GM19397 (cell line): ENCODE data around the gene SPATA3.

Experiments
- ATAC-seq: cut with Tn5 transposase; IDR thresholded peaks from one replicate; pipeline ENCODE4 v1.9.1; 2021; ENCODE audit warnings: mild to moderate bottlenecking, moderate library complexity; ENCODE audit not compliant: unreplicated experiment

The SPATA3 gene

DNA sequence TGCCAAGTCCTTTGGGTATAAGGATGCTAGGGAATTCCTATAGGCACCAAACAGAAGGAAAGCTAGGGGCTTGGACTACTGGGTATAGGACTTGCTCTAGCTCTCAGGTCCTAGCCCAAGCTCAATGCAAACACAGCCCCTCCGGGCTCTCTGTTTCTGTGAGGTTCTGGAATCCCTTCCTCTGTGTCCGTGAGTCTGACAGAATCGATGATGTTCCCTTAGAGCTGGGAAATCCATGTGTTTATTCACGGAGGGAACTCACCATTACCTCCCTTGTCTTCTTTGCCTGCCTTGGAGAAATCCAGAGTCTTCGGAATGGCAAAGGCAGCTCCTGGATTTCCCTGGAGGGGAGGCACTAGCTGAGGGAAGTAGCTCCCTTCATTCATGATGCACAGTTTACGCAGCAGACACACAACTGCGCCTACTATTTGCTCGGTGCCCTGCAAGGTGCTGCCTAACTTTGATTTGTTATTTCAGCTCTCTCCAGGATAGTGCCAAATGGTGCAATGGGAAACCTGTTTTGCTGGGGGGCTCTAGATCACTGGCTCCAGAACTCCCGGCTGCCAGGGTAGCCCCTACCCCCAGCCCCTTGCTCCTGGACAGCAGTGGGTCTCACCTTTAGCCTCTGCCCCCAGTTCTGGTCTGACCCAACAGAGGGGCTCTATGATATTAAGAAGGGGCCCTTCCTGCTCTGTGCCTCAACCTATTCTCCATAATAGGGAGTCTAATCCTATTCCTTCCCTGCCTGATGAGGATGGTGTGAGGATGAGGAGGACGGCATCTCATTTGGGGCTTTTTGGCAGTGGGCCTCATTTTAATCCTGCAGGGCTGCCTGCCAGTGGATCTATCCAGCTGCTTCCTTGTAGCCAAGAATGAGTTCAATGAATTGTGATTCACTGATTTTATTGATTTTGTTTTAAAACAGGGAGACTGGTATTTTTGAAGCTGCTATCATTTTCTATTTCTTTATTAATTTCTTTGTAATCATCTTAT is 52.3 kb downstream of the SPATA3 start:
- ATAC-seq, result no peak

DNA sequence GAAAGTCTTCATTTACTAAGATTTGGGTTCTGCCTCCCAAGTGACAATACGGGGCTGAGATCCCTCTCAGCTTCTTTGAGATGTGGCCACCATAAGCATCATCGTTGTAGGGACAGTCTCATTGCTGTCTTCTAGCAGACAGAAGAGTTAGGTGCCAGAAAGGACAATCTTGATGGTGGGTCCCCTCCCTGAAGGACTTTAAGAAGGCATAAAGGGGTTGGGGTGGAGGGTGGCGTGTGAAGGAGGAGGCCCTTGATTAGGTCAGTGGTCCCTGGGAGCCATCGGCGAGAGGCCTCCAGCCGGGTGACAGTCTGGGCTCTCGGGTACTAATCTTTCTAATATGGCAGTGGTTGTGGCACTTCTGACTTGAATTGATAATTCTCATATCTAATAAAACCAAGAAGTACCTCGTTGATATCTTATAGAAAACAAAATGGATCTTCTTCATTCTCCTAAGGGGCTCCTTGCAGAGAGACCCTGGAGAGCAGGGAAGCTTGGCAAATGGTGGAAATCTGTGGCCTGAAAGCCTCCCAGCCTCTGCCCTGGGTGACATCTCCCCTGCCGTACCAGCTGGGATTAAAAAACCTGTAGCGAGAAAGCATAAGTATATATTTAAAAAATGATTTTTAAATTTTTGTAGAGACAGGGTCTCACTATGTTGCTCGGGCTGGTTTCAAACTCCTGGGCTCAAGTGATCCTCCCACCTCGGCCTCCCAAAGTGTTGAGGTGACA is 53.5 kb downstream of the SPATA3 start:
- ATAC-seq, result no peak

DNA sequence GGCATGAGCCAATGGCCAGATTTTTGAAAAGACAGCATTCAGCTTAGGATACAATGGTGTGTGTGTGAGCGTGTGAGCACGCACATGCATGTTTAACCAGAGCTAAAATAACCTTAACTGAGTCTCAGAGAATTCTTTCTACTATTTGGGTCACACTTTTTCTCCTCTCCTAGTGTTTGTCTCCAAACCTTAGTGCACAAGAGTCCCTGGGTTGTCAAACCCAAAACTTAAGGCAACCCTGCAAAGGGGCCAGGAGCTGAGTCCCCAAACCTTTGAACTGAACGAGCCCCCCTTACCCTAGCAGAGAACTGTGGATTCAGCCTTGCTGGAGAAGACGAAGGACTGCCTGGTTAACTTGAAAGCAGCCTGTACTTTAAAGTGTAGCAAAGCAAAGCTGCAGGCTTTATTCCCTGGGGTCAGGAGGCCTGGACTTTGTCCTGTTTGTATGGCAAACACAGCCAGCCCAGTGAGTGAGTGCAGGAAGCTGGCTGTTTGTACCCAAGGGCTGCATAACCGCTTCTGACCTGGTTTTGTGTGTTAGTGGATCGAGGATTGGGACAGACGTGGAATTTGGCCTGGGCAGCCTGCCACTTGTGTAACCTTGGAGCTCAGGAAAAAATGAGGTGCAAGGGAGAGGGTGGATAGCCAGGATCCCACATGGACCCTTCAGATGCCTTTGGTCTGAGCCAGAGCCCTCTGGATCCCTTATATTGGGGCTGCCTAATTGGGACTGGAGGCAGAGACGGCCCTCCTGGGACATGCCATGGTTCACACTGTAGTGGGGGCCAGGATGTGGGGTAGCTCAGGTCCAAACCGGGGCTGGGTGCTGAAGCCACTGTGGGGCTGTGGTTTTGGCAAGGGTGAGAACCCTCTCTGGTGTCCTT is 54.3 kb downstream of the SPATA3 start:
- ATAC-seq, result no peak

DNA sequence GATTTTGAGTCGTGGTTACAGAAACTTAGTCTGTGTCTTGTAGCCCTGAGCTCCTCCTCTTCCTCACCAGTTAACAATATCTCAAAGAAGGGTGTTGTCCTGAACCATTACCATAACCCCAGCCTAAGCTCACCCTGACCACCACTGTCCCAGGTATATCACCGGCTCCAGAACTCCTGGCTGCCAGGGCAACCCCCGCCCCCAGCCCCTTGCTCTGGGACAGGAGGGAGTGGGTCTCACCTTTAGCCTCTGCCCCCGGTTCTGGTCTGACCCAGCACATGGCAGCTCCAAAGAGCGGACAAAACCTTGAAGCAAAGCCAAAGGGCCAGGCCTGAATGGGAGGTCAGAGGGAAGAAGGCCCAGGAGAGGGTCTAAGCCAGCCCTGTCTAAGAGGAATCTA is 55.2 kb downstream of the SPATA3 start:
- ATAC-seq, result no peak

DNA sequence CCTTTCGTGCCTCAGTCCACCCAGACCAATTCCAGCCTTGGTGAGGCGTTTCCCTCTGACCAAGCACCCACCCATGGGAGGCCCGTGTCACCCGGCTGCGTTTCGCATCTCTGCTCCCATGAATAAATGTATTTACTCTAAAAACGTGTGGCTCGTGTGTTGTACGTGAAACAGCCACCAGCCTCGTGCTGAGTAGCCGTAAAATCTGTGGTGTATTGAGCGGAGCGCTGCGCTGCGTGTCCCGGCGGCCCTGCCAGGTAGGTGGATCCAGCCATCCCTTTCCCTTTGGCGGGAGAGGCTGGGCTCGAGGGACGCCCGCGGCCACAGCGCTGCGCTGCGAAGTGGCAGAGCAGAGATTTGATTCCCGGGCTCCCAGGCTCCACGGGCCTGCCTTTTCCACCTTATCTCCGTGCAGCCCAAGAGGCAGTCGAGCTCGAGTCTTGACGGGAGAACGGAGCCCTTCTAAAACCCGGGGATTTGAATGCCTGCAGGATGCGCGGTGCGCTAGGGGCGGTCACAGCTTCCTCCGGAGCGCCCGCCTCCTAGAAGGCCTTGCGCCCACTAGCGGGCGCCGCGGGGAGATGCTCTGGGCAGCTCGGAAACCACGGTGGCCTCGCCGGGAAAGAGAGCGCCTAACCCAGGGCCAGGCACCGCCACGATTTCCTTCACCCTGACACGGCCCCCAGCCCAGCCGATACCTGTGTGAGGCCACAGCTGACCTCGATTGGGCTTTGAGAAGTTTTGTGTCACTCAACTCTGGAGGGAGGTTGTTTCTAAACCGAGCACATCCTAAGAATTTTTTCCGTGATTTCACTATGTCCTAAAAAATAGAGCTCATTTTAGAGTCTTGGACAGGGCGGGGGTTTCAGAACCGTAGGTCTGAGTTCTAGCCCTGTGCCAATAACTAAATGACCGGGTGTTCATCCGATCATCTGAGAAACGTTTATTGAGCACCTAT is 56.9 kb downstream of the SPATA3 start:
- peak; percentile 54 for ATAC-seq

DNA sequence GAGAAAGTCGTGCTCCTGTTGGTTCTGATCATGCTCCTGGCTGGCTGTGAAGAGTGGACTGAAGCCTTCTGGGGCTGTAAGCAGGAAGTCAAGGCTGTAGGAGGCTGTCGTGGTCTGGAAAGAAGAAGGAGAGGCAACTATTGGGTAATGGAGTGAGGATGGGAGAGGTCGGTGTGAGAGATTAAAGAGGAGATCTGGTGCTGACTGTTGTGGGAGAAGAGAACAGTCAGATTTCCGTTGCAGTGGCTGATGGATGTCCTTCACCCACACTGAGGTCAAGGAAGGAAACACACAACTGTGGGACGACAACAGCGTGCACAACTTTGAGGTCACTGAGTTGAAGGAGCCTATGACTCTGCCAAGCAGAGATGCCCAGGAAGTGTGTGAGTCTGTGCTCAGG is 57.9 kb downstream of the SPATA3 start:
- ATAC-seq, result no peak

DNA sequence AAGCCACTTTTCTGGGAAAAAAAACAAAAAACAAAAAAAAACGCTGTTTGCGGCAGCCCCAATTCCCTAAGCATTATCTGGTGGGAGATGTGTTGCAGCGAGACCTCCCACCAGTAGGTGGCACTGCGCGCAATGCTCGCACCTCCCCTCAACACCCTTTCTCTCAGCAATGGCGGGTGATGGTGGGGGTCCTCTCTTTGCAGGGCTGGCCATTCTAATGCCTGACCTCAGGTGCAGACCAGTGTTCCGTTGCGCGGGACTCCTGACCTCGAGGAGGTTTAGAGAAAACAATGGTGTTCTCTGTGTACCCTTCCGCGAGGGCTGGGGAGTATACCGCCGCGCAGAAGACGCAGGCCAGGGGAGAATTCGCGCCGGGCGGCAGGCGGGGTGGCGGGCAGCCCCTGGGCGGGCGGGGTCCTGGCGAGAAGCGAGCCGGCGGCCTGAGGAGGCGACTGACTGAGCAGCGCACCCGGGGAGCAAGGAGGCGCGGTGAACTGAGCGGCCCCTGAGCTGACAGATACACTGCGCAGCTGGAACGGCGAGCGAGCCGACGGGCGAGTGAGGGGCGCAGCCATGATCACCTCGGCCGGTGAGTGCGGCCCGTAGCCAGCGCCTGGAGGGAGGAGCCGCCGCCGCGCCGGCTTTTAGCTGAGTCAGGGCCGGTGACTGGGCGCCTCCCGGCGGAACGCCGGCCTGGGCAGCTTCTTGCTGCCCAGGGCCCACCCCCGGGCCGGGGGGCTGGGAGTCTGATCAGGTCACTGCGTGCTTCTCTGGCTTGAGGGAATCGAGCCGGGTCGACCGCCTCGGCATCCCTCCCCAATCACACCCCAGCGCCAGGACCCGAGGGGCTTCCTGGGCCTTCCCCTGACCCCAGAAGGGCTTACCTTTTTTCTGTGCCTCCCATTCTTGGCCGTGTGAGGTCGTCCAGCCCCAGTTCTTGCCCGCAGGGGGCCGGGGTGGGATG is 60.8 kb downstream of the SPATA3 start, which contains the start of gene PSMD1:
Gene PSMD1, plus strand, starts transcription at position 415 of the 964 bp plus-strand sequence. Its CDS starts 159 bp downstream, at position 574.
- ATAC-seq, result peak; percentile 79

DNA sequence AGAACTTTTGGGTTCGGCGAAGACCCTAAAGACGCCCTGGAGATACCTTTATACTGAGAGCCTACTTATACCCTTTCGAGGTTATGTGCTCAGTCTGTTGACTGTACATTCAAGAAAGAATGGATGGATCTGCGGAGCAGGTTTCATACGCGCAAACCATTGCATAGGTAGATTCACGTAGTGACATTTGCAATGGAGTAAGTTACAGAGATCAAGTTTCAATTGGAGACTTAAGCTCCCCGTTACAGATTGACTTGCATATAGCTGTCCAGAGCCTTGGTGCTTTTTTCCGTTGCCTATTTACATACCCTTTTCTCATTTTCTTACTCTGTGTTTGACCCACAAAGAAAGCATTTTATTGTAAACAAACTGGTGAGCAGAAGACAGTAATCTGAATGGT is 61.7 kb downstream of the SPATA3 start:
- ATAC-seq, result no peak
